Measurements from ENCODE around the gene CNTN4.

DNA sequence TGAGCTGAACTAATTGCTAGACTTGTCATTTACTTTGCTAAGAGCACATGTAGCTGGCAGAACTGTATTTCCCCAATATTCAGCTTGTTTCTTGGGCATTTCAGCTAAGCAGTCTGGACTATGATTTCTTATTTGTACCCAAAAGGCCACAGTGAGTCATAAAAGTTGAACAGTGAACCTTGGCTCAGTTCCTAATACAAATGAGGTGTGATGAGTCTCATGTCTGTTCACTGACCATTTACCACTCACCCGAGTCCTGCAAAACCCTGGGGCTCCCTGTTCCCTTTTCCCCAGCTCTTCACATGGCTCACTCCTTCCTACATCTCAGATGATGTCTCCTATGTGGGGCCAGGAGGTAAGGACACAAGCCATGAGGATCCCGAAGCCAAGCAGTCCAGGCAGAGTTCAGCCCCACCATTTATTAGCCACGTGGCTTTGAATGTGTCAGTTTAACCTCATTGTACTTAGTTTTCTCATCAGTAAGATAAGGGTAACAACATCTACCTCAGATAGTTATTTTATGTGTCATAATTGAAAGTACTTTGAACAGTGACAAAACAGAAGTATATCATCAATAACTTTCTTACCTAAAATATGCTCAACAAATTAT, 772.2 kb downstream of the CNTN4 start:
- TF ChIP-seq, protein P1, sequence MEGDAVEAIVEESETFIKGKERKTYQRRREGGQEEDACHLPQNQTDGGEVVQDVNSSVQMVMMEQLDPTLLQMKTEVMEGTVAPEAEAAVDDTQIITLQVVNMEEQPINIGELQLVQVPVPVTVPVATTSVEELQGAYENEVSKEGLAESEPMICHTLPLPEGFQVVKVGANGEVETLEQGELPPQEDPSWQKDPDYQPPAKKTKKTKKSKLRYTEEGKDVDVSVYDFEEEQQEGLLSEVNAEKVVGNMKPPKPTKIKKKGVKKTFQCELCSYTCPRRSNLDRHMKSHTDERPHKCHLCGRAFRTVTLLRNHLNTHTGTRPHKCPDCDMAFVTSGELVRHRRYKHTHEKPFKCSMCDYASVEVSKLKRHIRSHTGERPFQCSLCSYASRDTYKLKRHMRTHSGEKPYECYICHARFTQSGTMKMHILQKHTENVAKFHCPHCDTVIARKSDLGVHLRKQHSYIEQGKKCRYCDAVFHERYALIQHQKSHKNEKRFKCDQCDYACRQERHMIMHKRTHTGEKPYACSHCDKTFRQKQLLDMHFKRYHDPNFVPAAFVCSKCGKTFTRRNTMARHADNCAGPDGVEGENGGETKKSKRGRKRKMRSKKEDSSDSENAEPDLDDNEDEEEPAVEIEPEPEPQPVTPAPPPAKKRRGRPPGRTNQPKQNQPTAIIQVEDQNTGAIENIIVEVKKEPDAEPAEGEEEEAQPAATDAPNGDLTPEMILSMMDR (IDR thresholded peaks at IDR 0.05), result no peak
- TF ChIP-seq POLR2A (IDR thresholded peaks at IDR 0.05) (no peak), POLR2AphosphoS5 (IDR thresholded peaks at IDR 0.05) (no peak)

Data from gastroesophageal sphincter (tissue), 3 donors.